Measurements from ENCODE around the gene FYN.

FYN gene

DNA sequence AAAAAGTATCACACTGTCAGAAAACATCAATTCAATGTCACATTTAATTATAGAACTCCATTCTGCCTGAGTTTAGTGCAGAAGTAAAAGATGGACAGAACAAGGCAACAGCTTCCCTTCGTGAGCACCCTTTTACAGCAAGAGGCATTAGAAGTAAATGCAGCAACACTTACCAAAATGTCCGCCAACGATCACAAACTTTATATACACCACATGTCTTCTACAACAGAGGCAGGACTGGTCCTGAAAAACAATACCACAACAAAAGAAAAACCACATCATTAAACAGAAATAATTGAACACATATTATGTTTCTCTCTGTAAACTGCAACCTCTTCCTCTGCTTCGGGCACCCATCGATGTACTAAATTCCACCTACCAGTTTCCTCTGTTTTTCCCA is 92.9 kb downstream of the FYN start:
- Histone ChIP-seq H3K27me3 (ENCODE audit: insufficient read depth, low read depth, severe bottlenecking) (no peaks in the 10 kb centered on the region), H3K4me3 (ENCODE audit: low read depth, low read length) (no peak overlapping the region), H3K36me3 (no peaks in the 10 kb centered on the region), H3K9me3 (ENCODE audit: severe bottlenecking) (no peaks in the 10 kb centered on the region), H3K27ac (no peak overlapping the region)
- DNase-seq, result no peak
- TF ChIP-seq, protein P1, sequence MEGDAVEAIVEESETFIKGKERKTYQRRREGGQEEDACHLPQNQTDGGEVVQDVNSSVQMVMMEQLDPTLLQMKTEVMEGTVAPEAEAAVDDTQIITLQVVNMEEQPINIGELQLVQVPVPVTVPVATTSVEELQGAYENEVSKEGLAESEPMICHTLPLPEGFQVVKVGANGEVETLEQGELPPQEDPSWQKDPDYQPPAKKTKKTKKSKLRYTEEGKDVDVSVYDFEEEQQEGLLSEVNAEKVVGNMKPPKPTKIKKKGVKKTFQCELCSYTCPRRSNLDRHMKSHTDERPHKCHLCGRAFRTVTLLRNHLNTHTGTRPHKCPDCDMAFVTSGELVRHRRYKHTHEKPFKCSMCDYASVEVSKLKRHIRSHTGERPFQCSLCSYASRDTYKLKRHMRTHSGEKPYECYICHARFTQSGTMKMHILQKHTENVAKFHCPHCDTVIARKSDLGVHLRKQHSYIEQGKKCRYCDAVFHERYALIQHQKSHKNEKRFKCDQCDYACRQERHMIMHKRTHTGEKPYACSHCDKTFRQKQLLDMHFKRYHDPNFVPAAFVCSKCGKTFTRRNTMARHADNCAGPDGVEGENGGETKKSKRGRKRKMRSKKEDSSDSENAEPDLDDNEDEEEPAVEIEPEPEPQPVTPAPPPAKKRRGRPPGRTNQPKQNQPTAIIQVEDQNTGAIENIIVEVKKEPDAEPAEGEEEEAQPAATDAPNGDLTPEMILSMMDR (IDR thresholded peaks at IDR 0.05; ENCODE audit: low read depth, low read length), result no peak

DNA sequence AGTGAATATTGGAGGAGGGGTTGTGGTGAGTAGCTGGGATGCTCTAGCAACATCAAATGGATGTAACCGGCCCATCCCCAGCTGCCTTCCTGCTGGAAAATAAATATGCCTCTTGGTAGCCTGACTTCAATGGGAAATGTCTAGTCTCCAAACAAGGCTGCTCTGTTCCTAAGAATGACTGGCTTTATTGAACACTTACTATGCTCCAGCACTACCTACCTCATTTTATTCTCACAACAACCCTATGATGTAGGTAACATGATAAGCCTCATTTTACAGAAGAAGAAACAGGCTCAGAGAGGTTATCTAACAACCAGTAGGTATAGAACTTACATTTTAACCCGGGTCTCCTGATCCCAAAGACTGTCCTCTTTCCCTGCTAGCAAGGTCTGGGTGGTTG is 93.6 kb downstream of the FYN start:
- H3K4me3 ChIP-seq (ENCODE audit: low read depth, low read length), result no peak overlapping the region
- H3K9me3 ChIP-seq (ENCODE audit: severe bottlenecking), result no peaks in the 10 kb centered on the region
- DNase-seq, result no peak
- no peaks in the 10 kb centered on the region for H3K27me3 ChIP-seq (ENCODE audit: insufficient read depth, low read depth, severe bottlenecking)
- no peaks in the 10 kb centered on the region for H3K36me3 ChIP-seq
- TF ChIP-seq, protein P1 (IDR thresholded peaks at IDR 0.05; ENCODE audit: low read depth, low read length), result no peak
- no peak overlapping the region for H3K27ac ChIP-seq

DNA sequence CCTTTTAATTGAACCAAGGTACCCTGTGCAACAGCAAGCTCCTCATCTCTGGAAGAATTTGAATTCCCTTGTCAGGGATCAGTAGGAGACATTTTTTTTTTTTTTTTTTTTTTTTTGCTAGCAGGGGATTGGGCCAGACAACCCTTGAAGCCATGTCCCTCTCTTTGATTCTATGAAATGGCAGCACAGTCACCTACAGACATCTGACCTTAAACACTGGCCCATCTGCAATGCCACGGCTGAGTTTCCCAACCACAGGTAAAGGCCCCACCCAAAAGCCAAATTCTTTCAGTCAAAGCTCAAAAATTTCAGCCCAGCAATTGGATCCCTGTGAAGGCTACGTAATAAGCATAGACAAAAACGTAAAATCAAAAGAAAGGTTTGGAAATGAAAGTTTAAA is 94.2 kb downstream of the FYN start:
- TF ChIP-seq, protein P1 (IDR thresholded peaks at IDR 0.05; ENCODE audit: low read depth, low read length), result no peak
- DNase-seq, result no peak
- H3K36me3 ChIP-seq, result no peaks in the 10 kb centered on the region

DNA sequence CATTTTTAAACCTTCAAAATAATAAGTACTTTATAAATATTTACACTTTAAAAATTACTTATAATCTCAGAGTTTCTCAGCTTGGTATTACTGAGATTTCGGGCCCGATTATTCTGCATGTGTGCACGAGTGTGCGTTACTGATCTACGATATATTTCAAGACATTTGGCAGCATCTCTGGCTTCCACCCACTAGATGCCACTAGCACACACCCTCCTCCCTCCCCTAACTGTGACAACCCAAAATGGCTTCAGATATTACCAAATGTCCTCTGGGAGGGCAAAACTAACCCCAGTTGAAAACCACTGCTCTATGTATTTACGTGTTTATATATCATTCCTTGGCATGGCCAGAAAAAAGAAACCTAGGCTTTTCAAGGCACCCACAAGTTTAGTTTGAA is 95.9 kb downstream of the FYN start:
- no peak overlapping the region for H3K4me3 ChIP-seq (ENCODE audit: low read depth, low read length)
- H3K9me3 ChIP-seq (ENCODE audit: severe bottlenecking), result no peaks in the 10 kb centered on the region
- no peaks in the 10 kb centered on the region for H3K27me3 ChIP-seq (ENCODE audit: insufficient read depth, low read depth, severe bottlenecking)
- H3K27ac ChIP-seq, result peak overlapping the region; percentile 10
- DNase-seq, result no peak
- TF ChIP-seq, protein P1 (IDR thresholded peaks at IDR 0.05; ENCODE audit: low read depth, low read length), result peak; percentile 43
- no peaks in the 10 kb centered on the region for H3K36me3 ChIP-seq

More for the DNA sequence above, 94.2 kb downstream of the FYN start:
- Histone ChIP-seq H3K9me3 (ENCODE audit: severe bottlenecking) (no peaks in the 10 kb centered on the region), H3K27me3 (ENCODE audit: insufficient read depth, low read depth, severe bottlenecking) (no peaks in the 10 kb centered on the region), H3K27ac (no peak overlapping the region), H3K4me3 (ENCODE audit: low read depth, low read length) (no peak overlapping the region)

DNA sequence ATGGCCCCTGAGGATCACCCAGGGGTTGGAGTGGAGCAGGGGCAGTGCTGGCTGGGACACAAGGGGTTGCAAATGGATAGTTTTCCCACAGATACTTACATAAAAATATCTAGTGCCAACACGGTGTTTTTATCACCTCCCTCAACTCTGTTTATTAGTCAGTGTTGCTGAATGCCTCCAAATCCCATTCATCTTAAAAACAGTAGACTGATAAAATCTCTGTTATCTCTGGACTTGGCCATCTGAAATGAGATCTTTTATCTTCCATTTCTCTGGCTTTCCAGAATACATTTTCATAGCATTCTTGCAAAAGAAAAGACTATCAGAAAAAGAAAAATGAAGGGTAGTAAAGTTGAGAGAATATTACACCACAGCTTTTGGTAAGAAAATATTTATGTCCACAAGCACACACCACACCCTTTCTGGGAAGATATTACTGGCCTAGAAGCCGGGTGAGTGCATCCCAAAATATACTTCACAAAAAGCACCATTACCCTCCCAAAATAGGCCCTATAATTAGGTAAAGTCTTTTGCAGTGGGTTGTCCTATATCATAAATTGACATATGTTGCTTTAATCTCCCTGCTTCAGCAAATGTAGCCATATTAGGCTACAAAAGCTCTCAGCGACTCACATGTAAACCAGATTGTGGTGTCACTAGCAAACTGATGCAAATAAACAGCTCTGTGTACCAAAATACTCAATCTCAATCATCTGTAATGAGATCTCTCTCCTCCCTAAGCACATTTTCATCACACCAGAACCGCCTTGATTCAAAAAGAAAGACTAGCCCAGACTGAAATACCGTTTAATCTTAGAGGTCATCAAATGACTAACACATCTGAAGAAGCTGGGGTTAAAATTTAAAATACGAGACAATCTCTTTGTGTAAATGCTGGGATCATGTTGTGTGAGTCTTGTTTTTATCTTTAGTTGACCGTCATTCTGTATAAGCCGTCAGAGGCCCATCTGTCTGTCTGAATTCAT is 96.7 kb downstream of the FYN start:
- no peak for DNase-seq
- peak overlapping the region; percentile 10 for H3K27ac ChIP-seq

More for the DNA sequence above, 96.7 kb downstream of the FYN start:
- Histone ChIP-seq H3K36me3 (no peaks in the 10 kb centered on the region), H3K4me3 (ENCODE audit: low read depth, low read length) (no peak overlapping the region), H3K9me3 (ENCODE audit: severe bottlenecking) (no peaks in the 10 kb centered on the region), H3K27me3 (ENCODE audit: insufficient read depth, low read depth, severe bottlenecking) (no peaks in the 10 kb centered on the region)
- TF ChIP-seq, protein P1 (IDR thresholded peaks at IDR 0.05; ENCODE audit: low read depth, low read length), result no peak
